ENCODE results near the gene MYOG. TPM values are rescaled to one million over a fixed set of nuclear protein-coding genes. Genes with fewer than 3 reads are reported as not detected.

MYOG gene
- total and polyA plus RNA-seq, 2 experiments from 2014 or later, result not detected

DNA sequence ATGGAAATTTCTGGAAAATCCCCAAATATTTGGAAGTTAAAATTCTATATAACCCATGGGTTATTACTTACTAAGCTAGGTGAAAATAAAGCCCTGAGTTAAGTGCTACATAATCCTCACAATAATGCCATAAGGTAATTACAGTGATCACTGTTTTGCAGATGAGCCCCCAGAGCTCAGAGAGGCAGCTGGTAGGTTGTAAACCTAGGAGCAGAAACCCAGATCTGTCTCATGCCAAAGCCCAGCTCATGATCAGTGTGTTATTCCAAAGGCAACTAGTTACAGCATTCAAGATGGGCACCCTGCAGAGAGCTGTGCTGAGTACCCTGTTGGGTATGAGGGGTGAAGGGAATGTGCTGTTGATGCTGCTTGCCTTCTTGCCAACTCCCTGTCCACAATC, 10.8 kb upstream of the MYOG start (continued):
- TF ChIP-seq, protein P1, sequence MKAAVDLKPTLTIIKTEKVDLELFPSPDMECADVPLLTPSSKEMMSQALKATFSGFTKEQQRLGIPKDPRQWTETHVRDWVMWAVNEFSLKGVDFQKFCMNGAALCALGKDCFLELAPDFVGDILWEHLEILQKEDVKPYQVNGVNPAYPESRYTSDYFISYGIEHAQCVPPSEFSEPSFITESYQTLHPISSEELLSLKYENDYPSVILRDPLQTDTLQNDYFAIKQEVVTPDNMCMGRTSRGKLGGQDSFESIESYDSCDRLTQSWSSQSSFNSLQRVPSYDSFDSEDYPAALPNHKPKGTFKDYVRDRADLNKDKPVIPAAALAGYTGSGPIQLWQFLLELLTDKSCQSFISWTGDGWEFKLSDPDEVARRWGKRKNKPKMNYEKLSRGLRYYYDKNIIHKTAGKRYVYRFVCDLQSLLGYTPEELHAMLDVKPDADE (IDR thresholded peaks at IDR 0.05), result no peak
- no peak for TF ChIP-seq EZH2phosphoT487 (IDR thresholded peaks at IDR 0.05; ENCODE audit: unreplicated experiment)
- TF ChIP-seq STAT1 (IDR thresholded peaks at IDR 0.05; ENCODE audit: unreplicated experiment), result no peak

DNA sequence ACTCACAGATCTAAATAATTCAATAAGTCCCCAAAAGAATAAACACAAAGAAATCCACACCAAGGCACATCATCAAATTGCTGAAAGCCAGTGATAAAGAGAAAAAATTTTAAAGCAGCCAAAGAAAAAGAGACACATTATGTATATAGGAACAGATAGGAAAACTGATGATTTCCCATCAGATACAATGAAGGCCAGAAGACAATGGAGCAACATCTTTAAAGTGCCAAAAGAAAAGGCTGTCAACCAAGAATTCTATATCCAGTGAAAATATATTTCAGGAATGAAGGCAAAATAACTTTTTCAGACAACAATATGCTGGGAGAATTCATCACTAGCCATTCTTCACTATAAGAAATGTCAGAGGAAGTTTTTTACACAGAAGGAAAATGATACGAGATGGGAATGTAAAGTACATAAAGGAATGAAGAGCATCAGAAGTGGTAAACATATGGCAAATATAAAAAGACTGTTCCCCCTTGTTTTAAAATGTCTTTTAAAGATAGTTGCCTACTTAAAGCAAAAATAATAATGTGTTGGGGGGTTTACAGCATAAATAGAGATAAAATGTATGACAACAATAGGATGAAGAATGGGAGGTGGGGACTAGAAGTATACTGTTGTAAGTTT, 9.4 kb upstream of the MYOG start:
- no peak overlapping the region for H3K4me2 ChIP-seq
- no peak overlapping the region for H2AFZ ChIP-seq
- Mint-ChIP-seq H3K36me3 (ENCODE audit: low read depth) (peaks cover 10% of the 10 kb centered on the region), H3K27me3 (ENCODE audit: insufficient read depth, low read depth, poor library complexity) (peaks cover 5% of the 10 kb centered on the region), H3K27ac (no peak overlapping the region), H3K4me1 (peaks cover 5% of the 10 kb centered on the region; the same call in 2 of the 3 replicates), H3K4me3 (no peak overlapping the region), H3K9me3 (peaks cover 18% of the 10 kb centered on the region)
- no peaks in the 10 kb centered on the region for H3K9me2 ChIP-seq (ENCODE audit: insufficient read depth)
- H3K27ac ChIP-seq (ENCODE audit: low read depth), result no peak overlapping the region
- H3K79me2 ChIP-seq (replicated peaks; ENCODE audit: insufficient read depth), result no peaks in the 10 kb centered on the region
- DNase-seq (ENCODE audit: low spot score), result no peak
- no peaks in the 10 kb centered on the region for H3K4me1 ChIP-seq (ENCODE audit: insufficient read depth)
- no peak overlapping the region for H3K4me3 ChIP-seq
- no peaks in the 10 kb centered on the region for H3K27me3 ChIP-seq (ENCODE audit: insufficient read depth)
- H3F3A ChIP-seq (replicated peaks; ENCODE audit: low read depth), result no peaks in the 10 kb centered on the region
- ATAC-seq, result no peak
- H3K36me3 ChIP-seq (ENCODE audit: insufficient read depth), result peaks cover 3% of the 10 kb centered on the region; the same call in 1 of the 2 replicates
- H4K20me1 ChIP-seq (replicated peaks; ENCODE audit: insufficient read depth), result no peaks in the 10 kb centered on the region
- TF ChIP-seq NANOG (IDR thresholded peaks at IDR 0.05; ENCODE audit: borderline replicate concordance) (no peak), STAT1 (IDR thresholded peaks at IDR 0.05; ENCODE audit: unreplicated experiment) (no peak), ZNF331 (CRISPR knock-in tag; IDR thresholded peaks at IDR 0.05; ENCODE audit: low read depth) (no peak), ZNF114 (CRISPR knock-in tag; IDR thresholded peaks at IDR 0.05) (no peak), EZH2phosphoT487 (IDR thresholded peaks at IDR 0.05; ENCODE audit: unreplicated experiment) (no peak), JUNB (IDR thresholded peaks at IDR 0.05; ENCODE audit: unreplicated experiment) (no peak), POLR2AphosphoS5 (IDR thresholded peaks at IDR 0.05; ENCODE audit: low read depth) (no peak), EZH2 (IDR thresholded peaks at IDR 0.05; ENCODE audit: low read depth, unreplicated experiment) (no peak), CREB1 (CRISPR knock-in tag; IDR thresholded peaks at IDR 0.05; ENCODE audit: low read depth) (no peak)
- TF ChIP-seq, protein P2, sequence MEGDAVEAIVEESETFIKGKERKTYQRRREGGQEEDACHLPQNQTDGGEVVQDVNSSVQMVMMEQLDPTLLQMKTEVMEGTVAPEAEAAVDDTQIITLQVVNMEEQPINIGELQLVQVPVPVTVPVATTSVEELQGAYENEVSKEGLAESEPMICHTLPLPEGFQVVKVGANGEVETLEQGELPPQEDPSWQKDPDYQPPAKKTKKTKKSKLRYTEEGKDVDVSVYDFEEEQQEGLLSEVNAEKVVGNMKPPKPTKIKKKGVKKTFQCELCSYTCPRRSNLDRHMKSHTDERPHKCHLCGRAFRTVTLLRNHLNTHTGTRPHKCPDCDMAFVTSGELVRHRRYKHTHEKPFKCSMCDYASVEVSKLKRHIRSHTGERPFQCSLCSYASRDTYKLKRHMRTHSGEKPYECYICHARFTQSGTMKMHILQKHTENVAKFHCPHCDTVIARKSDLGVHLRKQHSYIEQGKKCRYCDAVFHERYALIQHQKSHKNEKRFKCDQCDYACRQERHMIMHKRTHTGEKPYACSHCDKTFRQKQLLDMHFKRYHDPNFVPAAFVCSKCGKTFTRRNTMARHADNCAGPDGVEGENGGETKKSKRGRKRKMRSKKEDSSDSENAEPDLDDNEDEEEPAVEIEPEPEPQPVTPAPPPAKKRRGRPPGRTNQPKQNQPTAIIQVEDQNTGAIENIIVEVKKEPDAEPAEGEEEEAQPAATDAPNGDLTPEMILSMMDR (conservative IDR thresholded peaks at IDR 0.05; ENCODE audit: low read depth in 2 of 2), result no peak
- TF ChIP-seq, protein P1 (IDR thresholded peaks at IDR 0.05), result no peak
- TF ChIP-seq, protein P3, sequence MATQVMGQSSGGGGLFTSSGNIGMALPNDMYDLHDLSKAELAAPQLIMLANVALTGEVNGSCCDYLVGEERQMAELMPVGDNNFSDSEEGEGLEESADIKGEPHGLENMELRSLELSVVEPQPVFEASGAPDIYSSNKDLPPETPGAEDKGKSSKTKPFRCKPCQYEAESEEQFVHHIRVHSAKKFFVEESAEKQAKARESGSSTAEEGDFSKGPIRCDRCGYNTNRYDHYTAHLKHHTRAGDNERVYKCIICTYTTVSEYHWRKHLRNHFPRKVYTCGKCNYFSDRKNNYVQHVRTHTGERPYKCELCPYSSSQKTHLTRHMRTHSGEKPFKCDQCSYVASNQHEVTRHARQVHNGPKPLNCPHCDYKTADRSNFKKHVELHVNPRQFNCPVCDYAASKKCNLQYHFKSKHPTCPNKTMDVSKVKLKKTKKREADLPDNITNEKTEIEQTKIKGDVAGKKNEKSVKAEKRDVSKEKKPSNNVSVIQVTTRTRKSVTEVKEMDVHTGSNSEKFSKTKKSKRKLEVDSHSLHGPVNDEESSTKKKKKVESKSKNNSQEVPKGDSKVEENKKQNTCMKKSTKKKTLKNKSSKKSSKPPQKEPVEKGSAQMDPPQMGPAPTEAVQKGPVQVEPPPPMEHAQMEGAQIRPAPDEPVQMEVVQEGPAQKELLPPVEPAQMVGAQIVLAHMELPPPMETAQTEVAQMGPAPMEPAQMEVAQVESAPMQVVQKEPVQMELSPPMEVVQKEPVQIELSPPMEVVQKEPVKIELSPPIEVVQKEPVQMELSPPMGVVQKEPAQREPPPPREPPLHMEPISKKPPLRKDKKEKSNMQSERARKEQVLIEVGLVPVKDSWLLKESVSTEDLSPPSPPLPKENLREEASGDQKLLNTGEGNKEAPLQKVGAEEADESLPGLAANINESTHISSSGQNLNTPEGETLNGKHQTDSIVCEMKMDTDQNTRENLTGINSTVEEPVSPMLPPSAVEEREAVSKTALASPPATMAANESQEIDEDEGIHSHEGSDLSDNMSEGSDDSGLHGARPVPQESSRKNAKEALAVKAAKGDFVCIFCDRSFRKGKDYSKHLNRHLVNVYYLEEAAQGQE (IDR thresholded peaks at IDR 0.05; ENCODE audit: unreplicated experiment), result no peak
